Measurements from ENCODE around the gene ARF1.

Gene ARF1

DNA sequence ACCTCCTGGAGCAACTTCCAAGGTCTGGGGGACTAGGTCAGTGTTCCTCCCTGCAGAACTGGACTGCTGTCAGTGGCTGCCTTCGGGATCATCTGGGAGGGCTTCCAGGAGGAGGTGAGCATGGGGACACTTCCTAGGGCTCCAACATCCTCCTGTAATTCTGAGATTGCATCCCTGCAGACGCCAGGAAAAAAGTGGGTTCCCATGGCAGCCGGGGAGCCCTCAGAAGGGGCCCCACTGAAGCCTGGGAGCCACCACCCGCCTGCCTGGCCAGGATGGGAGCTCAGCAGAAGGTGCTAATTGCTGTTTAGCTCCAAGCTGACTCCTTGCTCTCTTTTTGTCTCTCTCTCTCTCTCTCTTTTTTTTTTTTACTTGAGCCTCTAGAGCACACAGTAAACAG lies 16.1 kb upstream of the ARF1 start:
- TF ChIP-seq, protein P1, sequence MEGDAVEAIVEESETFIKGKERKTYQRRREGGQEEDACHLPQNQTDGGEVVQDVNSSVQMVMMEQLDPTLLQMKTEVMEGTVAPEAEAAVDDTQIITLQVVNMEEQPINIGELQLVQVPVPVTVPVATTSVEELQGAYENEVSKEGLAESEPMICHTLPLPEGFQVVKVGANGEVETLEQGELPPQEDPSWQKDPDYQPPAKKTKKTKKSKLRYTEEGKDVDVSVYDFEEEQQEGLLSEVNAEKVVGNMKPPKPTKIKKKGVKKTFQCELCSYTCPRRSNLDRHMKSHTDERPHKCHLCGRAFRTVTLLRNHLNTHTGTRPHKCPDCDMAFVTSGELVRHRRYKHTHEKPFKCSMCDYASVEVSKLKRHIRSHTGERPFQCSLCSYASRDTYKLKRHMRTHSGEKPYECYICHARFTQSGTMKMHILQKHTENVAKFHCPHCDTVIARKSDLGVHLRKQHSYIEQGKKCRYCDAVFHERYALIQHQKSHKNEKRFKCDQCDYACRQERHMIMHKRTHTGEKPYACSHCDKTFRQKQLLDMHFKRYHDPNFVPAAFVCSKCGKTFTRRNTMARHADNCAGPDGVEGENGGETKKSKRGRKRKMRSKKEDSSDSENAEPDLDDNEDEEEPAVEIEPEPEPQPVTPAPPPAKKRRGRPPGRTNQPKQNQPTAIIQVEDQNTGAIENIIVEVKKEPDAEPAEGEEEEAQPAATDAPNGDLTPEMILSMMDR (conservative IDR thresholded peaks at IDR 0.05; ENCODE audit: low read depth, low read length), result no peak
- DNase-seq (ENCODE audit: low read depth), result no peak
- H3K4me3 ChIP-seq (ENCODE audit: low read length), result no peak overlapping the region

DNA sequence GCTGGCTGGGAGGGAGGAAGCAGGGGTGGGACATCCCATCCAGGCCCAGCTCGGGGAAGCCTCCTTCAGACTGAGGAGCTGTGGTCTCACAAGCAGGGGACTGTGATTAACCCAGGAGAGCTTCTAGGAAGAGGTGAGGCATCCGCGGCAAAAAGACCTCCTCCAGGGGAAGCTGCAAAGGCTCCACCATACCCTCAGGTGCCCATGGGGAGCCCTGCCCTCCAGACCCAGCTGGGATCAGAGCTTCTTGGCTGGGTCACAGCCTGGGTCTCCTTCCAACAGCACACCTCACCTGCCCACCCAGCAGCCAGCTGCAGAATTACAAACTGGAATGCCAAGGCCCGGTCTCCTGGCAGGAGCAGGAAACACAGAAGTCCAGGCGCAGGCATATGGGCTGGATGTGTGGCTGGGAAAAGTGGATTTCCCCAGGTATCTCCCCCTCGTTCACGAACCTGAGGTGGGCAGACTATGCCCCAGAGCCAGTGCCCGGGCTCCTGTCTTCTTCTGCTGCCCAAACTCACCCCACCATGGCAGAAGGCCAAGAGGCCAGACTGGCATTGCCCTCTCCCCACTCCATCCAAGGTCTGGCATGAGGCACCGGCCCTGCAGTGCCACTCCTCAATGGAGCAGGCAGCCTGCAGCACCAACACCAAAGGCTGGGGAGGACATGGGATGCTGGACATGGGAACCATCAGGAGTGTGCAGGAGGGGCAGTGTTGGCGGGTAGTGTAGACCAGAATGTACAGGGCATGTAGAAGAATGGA lies 15.4 kb upstream of the ARF1 start:
- no peak for DNase-seq (ENCODE audit: low read depth)
- H3K4me3 ChIP-seq (ENCODE audit: low read length), result no peak overlapping the region
- TF ChIP-seq, protein P1 (conservative IDR thresholded peaks at IDR 0.05; ENCODE audit: low read depth, low read length), result no peak

DNA sequence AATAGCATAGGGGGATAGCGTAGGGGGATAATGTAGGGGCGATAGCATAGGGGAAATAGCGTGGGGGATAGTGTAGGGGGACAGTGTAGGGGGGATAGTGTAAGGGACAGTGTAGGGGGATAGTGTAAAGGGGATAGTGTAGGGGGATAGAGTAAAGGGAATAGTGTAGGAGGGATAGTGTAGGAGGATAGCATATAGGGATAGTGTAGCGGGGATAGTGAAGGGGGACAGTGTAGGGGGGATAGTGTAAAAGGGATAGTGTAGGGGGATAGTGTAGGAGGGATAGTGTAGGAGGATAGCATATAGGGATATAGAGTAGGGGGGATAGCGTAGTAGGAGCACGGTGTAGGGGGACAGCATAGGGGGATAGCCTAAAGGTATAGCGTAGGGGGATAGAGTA lies 14.1 kb upstream of the ARF1 start:
- TF ChIP-seq, protein P1 (conservative IDR thresholded peaks at IDR 0.05; ENCODE audit: low read depth, low read length), result no peak
- no peak for DNase-seq (ENCODE audit: low read depth)
- H3K4me3 ChIP-seq (ENCODE audit: low read length), result no peak overlapping the region

DNA sequence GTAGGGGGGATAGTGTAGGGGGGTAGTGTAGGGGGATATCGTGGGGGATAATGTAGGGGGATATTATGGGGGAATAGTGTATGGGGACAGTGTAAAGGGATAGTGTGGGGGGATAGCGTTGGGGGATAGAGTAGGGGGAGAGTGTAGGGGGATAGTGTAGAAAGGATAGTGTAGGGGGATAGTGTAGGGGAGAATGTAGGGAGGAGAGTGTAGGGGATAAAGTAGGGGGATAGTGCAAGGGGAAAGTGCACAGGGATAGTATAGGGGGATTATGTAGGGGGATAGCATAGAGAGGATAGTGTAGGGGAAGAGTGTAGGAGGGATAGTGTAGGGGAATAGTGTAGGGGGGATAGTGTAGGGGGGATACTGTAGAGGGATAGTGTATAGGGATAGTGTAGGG lies 12.3 kb upstream of the ARF1 start:
- no peak overlapping the region for H3K4me3 ChIP-seq (ENCODE audit: low read length)
- no peak for DNase-seq (ENCODE audit: low read depth)
- TF ChIP-seq, protein P1 (conservative IDR thresholded peaks at IDR 0.05; ENCODE audit: low read depth, low read length), result no peak

DNA sequence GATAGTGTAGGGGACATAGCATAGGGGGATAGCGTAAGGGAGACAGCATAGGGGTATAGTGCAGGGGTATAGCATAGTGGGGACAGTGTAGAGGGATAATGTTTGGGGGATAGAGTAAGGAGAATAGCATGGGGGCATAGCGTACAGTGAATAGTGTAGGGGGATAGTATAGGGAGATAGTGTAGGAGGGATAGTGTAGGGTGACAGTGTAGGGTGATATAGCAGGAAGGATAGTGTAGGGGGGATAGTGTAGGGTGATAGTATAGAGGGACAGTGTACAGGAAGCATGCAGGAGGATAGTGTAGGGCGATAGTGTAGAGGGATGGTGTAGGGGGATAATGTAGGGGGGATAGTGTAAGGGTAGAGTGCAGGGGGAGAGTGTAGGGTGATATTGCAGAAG lies 11.7 kb upstream of the ARF1 start:
- no peak for DNase-seq (ENCODE audit: low read depth)
- no peak overlapping the region for H3K4me3 ChIP-seq (ENCODE audit: low read length)
- TF ChIP-seq, protein P1 (conservative IDR thresholded peaks at IDR 0.05; ENCODE audit: low read depth, low read length), result no peak

DNA sequence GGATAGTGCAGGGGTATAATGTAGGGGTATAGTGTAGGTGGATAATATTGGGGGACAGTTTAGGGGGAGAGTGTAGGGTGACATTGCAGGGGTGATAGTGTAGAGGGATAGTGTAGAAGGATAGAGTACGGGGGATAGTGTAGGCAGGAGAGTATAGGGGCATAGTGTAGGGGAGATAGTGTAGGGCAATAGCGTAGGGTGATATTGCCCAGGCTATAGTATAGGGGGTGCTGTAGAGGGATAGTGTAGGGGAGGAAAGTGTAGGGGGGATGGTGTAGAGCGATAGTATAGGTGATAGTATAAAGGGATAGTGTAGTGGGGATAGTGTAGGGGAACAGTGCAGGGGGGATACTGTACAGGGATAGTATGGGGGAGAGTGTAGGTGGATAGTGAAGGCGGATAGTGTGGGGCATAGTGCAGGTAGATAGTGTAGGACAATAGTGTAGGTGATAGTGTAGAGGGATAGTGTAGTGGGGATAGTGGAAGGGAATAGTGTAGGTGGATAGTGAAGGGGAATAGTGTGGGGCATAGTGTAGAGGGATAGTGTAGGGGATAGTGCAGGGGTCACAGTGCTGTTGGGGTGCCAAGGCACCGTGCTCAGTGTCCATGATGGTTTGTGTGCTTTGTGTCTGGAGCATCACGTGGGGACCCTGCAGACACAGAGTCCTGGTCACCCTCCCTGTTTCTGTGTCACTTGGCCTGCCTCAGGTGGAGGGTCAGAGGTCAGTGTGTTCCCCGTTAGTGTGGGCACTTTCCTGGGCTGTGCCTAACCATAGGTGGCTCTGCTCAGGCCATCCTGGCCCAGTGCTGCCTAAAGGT lies 10.5 kb upstream of the ARF1 start:
- no peak for DNase-seq (ENCODE audit: low read depth)
- H3K4me3 ChIP-seq (ENCODE audit: low read length), result no peak overlapping the region
- TF ChIP-seq, protein P1 (conservative IDR thresholded peaks at IDR 0.05; ENCODE audit: low read depth, low read length), result no peak
